ENCODE results near the gene RSPH1. TPM values are rescaled to one million over a fixed set of nuclear protein-coding genes. Genes with fewer than 3 reads are reported as not detected.

Gene RSPH1
- total RNA-seq, 1 donor from 2014 or later: not detected

DNA sequence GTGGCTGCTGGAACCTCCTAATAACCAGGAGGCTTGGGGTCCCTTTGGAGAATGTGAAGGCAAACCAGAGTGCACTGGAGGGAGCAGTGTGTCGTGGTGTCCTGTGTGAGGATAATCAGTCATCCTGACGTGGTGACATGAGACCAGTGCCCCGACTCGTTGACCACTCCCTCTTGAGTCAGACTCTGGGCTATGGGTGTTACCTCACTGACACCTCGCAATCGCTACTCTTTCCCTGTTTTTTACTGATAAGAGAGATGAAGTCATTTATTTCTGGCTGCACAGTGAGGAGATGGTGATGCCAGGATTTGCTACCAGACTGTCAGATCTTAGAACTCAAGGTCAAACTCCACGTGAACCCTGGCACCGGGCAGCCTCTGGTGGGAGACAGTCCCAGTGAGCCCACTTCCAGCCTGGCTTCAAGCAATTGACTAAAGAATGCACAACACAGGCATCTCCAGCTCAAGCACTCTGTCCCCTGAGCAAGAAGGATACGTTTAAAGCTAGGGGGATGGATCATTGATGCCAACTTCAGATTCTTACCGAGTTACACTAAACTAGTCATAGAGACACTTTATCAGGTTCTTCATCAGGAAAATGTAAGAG, 62.0 kb downstream of the RSPH1 start:
- intact Hi-C loops (cut with micrococcal nuclease): no loop called here

DNA sequence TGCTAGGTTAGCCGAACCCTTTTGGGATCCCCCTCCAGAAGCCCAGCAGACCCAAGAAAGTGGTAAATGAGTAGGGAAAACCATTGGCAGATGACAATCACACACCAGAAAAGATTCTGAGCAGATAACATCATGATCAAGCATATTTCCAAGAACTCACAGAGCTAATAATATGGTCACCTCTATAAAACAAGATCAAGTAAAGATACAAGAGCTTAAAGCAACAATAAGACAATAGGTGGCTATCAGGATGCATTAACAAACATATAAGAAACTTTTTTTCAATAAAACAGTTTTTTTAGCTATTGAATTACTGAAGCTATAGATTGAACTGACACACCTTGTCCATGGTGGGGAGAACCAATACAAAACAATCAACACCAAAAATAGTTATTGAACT, 63.3 kb downstream of the RSPH1 start:
- intact Hi-C loops (cut with micrococcal nuclease): no loop called here

- intact Hi-C loops (cut with micrococcal nuclease): no loop called here
Measured at GRCh38 chr21:42431196-42431595, 64.8 kb downstream of the RSPH1 start.

DNA sequence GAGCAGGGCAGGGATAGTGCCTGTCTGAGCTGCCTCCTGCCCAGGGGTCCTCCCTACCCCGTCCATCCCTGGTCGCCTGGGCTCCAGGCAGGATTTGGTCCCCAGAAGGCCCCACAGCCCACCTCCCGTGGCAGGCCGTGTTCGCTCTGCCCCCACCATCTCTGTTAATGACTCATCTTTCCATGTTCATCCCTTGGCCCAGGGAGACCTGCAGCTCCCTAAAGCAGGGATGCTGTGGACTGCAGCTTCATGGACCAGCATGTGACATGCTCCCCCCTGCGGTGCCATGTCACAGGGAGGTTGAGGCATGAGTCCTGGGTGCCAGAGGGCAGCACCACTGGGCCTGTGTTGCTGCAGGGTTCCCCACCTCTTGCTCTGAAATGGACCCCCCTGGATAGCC, 65.5 kb downstream of the RSPH1 start:
- intact Hi-C loops (cut with micrococcal nuclease): no loop called here

DNA sequence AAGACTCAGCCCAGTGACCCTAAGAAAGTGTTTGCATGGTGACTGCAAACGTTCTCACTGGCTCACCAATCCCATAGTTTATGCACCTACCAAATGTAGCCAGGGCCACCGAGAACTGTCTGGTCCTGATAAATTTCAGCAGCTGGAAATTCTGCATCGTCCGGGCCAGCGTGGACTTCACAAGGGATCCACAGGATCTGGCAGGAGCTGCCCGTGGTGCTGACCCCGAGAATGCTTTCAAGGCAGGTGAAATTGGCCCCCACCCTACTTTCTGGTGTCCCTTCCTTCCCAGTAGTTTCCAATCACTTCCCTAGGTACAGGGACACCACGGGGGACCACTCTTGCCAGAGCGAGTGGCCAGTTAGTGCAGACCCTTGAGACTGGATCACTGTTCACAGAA, 66.2 kb downstream of the RSPH1 start:
- intact Hi-C loops (cut with micrococcal nuclease): loop anchor here (5.0 kb wide), 1 partner anchor 38 kb away; no protein-coding TSS in a partner anchor

GRCh38 chr21:42429021-42429420, 67.0 kb downstream of the RSPH1 start:
- intact Hi-C loops (cut with micrococcal nuclease): loop anchor here (5.0 kb wide), 1 partner anchor 37 kb away; no protein-coding TSS in a partner anchor

DNA sequence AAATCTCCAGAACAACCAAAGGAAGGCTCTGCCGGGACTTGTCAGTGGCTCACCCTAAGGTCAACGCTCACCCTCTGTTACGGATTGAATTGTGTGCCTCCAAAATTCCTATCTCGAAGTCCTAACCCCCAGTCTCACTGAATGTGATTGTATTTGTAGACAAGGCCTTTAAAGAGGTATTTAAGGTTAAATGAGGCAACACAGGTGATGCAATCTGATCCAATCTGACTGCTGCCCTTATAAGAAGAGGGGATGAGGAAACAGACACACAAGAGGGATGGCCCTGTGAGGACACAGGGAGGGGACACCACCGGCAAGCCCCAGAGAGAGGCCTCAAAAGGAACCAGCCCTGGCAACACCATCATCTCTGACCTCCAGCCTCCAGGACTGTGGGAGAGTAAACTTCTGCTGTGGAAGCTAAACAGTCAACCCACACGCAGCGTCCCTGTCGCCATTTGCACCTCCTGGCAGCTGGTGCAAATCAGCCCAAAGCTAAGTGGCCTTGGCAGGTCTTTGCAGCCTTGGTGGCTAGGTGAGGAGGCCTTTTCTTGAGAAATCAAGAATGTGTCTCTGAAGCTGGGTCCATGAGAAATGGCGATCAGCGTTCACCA, 68.1 kb downstream of the RSPH1 start:
- intact Hi-C loops (cut with micrococcal nuclease): loop anchor here (5.0 kb wide), 1 partner anchor 36 kb away; no protein-coding TSS in a partner anchor

- intact Hi-C loops (cut with micrococcal nuclease): loop anchor here (5.0 kb wide), 1 partner anchor 35 kb away; no protein-coding TSS in a partner anchor
Measured at GRCh38 chr21:42426876-42427480, 69.0 kb downstream of the RSPH1 start.

DNA sequence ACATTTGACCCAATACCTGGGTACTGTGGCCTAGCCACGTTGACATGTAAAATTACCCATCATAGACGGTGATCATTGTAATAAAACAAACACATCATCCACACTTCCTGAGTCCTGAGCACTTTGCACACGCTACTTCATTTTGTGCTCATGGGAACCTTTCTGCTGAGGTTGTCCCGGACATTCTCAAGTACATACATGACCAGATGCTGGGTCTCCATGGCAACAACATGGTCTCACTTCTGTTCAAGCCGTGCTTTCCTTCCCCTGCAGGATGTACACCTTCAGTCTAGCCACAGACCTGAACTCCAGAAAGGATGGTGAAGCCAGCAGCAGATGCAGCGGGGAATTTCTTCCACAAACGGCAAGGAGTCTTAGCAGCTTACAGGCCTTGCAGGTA, 69.6 kb downstream of the RSPH1 start:
- intact Hi-C loops (cut with micrococcal nuclease): loop anchor here (5.0 kb wide), 1 partner anchor 34 kb away; no protein-coding TSS in a partner anchor

DNA sequence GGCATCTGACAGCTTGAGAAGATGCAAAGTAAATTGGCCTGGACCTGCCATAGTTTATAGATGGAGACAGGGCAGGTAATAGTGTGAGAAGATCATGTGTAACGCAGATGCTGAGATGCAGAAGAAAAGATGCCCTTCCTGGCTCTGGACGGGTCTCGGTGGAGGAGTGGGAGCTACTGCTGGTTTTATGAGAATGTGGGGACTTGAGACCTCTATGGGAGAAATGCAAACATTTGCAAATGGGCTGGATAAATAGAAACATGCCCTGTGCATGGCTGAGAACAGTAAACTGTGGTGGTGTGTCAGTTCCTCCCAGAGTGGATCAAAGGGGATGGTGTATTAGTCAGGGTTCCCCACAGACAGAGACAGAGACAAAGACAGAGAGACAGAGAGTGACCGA, 70.4 kb downstream of the RSPH1 start:
- intact Hi-C loops (cut with micrococcal nuclease): loop anchor here (1.0 to 5.0 kb wide), 6 partner anchors 22 to 237 kb away; partner anchors contain the start of gene UBASH3A

- intact Hi-C loops (cut with micrococcal nuclease): loop anchor here (1.0 to 5.0 kb wide), 6 partner anchors 22 to 236 kb away; partner anchors contain the start of gene UBASH3A
Measured at GRCh38 chr21:42424914-42425541, 71.0 kb downstream of the RSPH1 start.

- intact Hi-C loops (cut with micrococcal nuclease): loop anchor here (1.0 to 2.0 kb wide), 3 partner anchors 8 to 235 kb away; no protein-coding TSS in a partner anchor
Measured at GRCh38 chr21:42423685-42424084, 72.3 kb downstream of the RSPH1 start.

- intact Hi-C loops (cut with micrococcal nuclease): loop anchor here (1.0 kb wide), 1 partner anchor 8 kb away; no protein-coding TSS in a partner anchor
Measured at GRCh38 chr21:42423197-42423675, 72.8 kb downstream of the RSPH1 start.

Other genes with a start within 250 kb of the RSPH1 start
- gene TFF3, start 180.8 kb downstream of the RSPH1 start, total RNA-seq: not detected in 2 replicates
- not detected in 2 replicates for gene TFF2, start 145.2 kb downstream of the RSPH1 start, total RNA-seq
- gene TFF1, start 129.7 kb downstream of the RSPH1 start, total RNA-seq: not detected in 2 replicates
- gene TMPRSS3, start 100.2 kb downstream of the RSPH1 start, total RNA-seq: 5.8 and 7.8 TPM in 2 replicates
- gene UBASH3A, start 92.3 kb downstream of the RSPH1 start, total RNA-seq: 75.6 and 76.0 TPM in 2 replicates
- gene SLC37A1, start 17.6 kb upstream of the RSPH1 start, total RNA-seq: 13.7 and 14.3 TPM in 2 replicates
- 13.0 and 13.4 TPM in 2 replicates for gene PDE9A, start 157.4 kb upstream of the RSPH1 start, total RNA-seq